Measurements from ENCODE around the gene SLC24A3.

SLC24A3 gene

DNA sequence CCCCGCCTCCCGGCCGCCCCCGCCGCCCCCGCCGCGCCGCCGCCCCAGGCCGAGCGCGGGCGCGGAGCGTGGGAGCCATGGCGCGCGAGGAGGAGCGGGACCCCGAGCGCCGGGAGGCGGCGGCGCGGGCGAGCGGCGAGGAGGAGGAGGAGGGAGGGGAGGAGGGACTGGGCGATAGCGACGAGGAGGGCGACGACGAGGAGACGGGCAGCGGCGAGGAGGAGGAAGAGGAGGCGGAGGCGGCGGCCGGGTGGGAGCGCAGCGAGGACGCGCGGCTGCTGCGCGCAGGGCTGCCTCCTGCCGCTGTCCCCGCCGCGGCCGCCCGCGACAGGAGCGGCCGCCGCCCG is at the start of gene SLC24A3:
TSS of gene SLC24A3 (plus strand) at position 174 of the 347 bp plus-strand sequence.
- in situ Hi-C loops (cut with MboI; ENCODE audit: low sequenced_read_pairs): loop anchor here (25.0 kb wide), 1 partner anchor 450 kb away; no protein-coding TSS in a partner anchor

DNA sequence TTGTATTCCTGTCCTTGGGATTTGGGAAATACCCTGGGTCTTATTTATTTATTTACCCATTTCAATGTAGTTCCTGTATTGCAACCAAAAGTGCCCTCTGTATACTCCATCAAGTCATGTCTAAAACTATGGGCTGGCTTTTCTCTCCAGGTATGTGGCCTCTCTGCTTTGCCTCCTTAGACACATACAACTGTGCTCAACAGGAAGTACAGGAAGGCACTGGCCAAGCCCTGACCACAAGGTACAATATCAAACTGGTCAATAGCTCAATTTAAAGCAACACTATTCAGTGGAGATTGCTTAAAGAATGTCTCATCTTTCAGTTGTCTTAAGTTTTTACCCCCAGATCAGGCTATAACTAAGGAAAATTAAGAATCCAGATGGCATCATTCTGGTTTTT is 42.3 kb upstream of the SLC24A3 start:
- in situ Hi-C loops (cut with MboI; ENCODE audit: low sequenced_read_pairs): no loop called here

DNA sequence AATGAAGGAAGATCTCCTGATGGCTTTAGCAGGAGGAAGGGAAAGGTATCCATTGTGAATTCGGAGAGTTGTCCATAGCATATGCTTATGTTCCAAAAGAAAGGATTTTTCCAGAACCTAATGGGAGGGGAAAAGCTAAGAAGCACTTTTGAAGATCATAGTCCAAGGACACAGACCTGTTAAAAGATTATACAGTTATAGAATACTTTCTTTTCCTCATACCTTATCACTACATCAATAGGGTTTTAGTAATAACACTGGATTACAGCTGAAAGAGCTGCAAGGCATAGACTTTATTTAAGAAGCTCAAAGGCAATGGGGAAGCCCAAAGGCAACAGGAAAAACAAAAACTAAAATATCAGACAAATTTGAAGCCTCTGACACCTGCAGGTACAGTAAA is 39.8 kb upstream of the SLC24A3 start:
- in situ Hi-C loops (cut with MboI; ENCODE audit: low sequenced_read_pairs): no loop called here

DNA sequence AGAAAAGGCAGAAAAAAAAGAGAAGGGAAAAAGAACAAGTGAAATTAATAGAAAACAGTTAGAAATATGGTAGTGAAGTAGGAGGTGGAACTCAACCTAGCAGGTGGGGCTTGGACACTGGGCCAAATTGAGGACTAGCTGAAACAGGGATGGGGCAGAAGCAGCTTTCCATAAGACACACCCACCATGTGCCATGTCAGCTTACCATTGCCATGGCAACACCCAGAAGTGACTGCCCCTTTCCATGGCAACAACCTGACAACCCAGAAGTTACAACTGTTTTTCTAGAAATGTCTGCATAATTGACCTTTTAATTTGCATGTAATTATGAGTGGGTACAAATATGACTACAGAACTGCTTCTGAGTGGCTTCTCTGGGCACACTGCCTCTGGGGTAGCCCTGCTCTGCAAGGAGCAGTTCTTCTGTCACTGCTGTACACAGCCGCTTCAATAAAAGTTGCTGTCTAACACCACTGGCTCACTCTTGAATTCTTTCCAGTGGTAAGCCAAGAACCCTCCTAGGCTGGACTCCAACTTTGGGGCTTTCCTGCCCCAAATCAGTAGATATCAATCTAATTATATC is 35.9 kb upstream of the SLC24A3 start:
- in situ Hi-C loops (cut with MboI; ENCODE audit: low sequenced_read_pairs): no loop called here

DNA sequence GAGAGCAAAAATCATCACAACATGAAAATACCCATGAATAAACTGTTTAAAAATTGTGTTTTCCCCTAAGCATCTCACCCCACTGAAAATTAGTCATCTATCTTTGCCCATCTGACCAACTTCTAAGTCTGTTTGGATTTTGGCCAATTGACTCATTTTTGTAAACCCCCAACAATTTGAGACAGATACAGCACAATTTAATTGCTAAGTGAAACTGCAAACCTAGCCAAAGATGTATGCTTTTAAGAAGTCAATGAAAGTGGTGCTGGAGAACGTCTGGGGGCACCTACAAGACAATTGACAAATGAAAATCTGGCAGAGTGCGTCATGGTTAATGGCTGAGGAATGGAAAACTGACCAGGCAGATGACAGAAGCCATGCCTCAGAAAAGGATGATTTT is 30.9 kb upstream of the SLC24A3 start:
- in situ Hi-C loops (cut with MboI; ENCODE audit: low sequenced_read_pairs): no loop called here

DNA sequence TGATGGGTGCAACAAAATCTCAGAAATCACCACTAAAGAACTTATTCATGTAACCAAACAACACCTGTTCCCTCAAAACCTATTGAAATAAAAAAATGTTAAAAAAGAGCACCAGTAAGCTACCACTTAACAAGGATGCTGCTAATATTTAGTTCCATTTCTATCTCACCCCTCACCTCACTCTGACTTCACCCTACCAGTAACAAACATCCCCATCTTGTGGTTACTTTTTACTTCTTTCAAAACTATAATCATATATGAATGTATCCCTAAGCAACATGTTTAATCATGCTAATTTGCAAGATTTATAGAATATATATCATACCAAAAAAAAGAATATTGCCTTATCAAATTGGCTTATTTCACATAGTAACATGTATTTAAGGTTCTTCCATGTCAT is 27.4 kb upstream of the SLC24A3 start:
- in situ Hi-C loops (cut with MboI; ENCODE audit: low sequenced_read_pairs): no loop called here

DNA sequence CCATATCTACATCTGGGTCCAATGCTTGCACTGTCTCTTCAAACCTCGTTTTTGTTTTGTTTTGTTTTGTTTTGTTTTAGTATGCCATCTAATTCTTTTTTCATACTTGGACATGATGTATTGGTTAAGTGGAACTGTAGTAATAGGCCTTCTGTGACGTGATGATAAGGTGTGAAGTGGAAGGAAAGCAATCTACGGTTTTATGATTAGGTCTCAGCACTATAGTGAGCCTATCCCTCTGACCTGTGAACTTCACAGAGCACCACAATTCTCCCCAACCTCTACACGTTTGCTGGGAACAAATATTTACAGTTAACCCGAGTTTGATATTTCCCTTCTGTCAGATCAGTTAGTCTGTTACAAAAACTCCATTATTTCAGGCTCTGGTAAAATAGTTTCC is 19.1 kb upstream of the SLC24A3 start:
- in situ Hi-C loops (cut with MboI; ENCODE audit: low sequenced_read_pairs): no loop called here

DNA sequence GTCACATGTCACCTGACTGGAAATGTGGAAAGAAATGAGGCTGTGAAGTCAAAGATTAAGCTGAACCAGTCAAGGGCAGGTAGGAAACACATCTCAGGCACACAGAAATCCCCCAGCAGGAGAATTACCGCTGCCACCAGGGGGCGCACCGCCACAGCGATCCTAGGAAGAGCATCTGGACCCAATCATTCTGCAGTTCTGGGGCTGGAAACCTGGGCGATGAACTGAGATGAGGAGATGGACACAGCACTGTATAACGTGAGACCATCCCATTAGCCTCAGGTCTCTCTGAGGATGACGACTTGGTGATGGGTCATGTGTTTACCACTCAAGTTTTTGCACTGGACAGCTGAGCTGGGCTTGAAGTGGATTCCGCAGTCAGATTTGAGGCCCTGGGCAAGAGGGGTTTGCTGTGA is 6.5 kb upstream of the SLC24A3 start:
- in situ Hi-C loops (cut with MboI; ENCODE audit: low sequenced_read_pairs): loop anchor here (25.0 kb wide), 1 partner anchor 456 kb away; no protein-coding TSS in a partner anchor

DNA sequence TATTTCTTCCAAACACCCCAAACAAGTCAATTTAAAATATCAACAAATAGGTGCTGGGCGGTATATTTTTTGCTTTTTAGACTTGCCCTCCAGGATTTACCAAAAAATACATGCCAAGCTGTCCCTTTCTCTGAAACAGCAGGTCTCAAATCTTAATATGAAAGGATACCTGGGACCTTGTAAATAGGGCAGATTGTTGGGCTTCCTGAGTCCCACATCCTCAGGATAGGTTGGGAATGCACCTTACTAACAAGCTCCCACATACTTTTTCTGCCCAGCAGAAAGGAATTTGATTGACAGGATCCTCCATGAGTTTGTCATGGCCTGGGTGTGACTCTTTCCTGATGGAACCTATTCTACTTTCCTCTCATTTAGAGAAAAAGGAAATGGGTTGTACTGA is 4.9 kb upstream of the SLC24A3 start:
- in situ Hi-C loops (cut with MboI; ENCODE audit: low sequenced_read_pairs): loop anchor here (25.0 kb wide), 1 partner anchor 455 kb away; no protein-coding TSS in a partner anchor

DNA sequence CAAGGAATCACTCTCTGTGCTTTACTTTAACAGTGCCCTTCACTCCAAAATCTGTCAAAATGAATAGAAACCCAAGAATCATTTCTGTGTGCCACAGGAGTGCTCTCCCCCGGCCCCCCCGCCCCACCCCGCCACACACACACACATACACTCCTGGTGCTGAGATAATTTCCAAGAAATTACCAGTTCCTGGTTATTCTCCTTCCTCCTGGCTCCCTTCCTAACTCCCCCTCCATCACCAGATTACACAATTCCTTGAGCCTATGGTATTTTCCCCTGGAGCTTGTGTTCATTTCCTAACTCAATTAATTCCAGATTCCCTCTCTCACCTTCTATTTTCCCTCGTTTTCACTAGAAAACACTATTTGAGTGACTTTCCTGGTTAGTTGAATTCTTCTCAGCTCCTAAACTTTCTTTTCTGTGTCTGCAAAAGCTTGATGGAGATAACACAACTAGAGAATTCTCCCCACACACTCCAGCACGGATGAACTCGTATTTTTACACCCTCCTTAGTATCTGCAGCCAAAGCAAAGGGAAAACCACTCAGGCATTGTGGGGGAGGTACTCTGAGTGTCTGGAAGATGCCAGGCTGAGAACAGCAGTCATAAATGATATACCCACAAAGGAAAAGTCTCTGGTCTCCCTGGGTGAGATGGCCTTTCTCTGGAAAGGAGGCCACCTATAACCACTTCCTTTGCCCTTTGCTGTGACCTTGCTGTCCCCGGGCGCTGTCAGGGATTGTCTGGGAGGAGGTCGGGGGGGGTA is 1.9 kb upstream of the SLC24A3 start:
- in situ Hi-C loops (cut with MboI; ENCODE audit: low sequenced_read_pairs): loop anchor here (25.0 kb wide), 1 partner anchor 452 kb away; no protein-coding TSS in a partner anchor

DNA sequence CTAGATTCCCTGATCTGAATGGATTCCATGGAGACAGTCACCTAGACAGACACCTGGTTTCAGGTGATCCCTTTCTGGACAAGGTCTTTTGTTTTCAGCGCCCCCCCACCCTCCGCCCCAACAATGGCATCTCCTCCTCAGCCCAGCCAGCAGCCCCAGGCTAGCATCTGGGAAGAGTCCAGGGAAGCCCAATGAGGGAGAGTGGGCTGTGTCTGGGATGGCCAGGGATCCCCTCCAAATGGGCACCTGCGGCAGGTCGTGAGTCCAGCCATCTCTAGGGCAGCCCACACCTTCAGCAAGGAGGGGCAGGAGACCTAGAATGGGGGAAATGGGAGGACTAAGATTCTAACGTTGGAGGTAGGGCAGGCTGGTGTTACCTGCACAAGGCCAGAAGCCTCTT is 1.2 kb upstream of the SLC24A3 start:
- in situ Hi-C loops (cut with MboI; ENCODE audit: low sequenced_read_pairs): loop anchor here (25.0 kb wide), 1 partner anchor 451 kb away; no protein-coding TSS in a partner anchor

DNA sequence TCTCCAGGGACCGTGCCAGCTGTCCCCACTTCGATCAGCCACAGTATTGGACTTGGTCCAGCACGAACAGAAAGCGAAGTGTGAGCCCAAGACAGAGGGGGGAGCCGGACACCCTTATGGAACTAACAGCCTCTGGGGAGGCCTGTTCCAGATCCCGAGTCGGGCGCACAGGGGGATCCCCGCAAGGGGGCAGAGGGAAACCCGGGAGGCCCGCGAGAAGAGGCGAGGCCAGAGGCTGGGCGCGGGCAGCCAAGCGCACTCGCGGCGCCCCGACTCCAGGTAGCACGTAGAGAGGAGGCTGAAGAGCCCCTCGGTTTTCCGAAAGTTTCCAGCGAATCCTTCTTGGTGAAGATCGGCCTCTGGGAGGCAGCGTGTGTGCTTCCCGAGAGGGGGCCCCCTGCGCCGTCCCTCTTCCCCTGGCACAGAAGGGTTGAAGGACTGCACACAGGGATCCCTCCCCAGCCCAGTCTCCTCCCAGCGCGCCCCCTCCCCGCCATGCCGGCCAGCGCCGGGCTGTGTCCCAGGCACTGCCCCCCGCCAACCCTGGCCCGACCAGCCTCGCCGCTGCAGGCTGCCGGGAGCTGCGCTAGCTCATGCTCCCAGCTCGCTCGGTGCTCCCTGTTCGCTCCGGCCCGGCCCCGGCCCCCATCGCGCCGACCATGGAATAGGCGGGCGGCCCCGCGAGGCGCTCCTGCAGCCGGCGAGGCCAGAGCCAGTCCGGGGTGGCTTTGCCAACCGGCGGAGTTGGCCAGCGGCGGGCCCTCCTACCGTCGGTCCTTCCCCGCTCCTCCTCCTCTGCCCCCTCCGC is 577 bp upstream of the SLC24A3 start:
- in situ Hi-C loops (cut with MboI; ENCODE audit: low sequenced_read_pairs): loop anchor here (25.0 kb wide), 1 partner anchor 450 kb away; no protein-coding TSS in a partner anchor

DNA sequence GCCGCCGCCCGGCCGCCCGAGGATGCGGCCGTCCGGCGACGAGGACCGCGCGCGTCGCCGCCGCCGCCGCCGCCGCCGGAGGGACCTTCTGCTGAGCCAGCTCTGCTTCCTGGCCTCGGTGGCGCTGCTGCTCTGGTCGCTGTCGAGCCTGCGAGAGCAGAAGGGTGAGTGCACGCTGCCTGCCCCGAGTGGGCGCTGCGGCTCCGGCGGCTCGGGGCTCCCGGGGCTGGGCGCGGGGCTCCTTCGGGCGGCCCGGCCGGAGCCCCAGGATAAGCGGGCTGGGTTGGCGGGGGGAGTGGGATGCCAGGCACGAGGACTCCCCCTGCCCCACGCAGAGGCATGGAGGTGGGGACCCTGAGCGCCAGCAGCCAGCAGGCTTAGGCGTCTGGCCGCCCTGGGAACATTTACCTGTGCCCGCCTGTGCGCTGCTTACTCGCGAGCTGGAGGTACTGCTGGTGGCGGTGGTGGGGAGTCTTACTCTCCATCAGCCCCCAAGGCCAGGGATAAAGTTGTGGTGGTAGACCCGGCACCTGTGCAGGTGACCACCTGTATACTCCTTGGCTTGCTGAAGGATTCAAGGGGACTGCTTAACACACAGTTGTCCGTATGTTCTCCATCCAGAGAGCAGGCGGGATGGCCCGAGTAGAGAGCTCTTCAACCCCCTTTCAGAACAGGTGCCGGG is 520 bp downstream of the SLC24A3 start:
- in situ Hi-C loops (cut with MboI; ENCODE audit: low sequenced_read_pairs): loop anchor here (25.0 kb wide), 1 partner anchor 449 kb away; no protein-coding TSS in a partner anchor

DNA sequence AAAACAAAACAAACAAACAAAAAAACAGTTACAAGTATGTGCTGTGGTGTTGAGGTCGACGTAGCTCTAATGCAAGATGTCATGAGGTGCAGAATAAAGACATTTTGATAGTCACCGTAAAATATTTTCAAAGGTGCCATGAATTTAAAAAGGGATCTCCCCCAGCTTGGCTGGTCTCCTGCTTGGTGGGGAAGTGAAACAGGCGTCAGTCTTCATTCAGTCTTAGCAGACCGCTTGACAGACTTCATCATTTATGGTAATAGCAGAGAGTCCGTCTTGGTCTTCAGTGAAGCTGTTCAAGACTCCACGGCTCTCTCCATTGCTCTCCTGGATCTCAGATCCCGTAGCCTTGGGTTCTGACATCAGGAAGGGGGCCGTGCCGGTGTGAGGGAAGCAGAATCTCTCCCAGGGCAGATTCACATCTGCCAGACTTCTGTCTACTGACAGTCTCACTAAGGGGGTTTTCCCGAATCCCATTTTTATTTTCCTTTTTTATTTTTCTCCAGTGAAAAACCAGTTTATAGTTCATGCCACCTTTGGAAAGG is 1.6 kb downstream of the SLC24A3 start:
- in situ Hi-C loops (cut with MboI; ENCODE audit: low sequenced_read_pairs): loop anchor here (25.0 kb wide), 1 partner anchor 448 kb away; no protein-coding TSS in a partner anchor

DNA sequence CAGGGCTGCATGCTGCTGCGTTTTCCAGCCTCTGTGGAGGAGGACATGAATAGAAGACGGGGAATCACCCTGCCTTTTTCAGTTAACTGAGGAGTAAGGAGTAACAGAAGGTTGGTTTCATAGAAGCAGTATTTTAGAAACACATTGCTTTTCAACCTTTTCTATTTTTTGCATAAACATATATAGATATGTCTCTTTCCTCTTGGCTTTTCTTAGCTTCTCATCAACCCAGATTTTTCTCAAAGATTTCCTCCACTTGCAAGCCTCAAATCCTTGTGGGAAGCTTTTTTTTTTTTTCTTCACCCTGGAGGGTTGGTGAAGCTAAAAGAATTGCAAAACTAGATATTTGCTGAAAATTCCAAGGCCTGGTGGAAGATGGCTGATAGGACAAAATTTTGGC is 6.0 kb downstream of the SLC24A3 start:
- in situ Hi-C loops (cut with MboI; ENCODE audit: low sequenced_read_pairs): loop anchor here (25.0 kb wide), 1 partner anchor 444 kb away; no protein-coding TSS in a partner anchor

DNA sequence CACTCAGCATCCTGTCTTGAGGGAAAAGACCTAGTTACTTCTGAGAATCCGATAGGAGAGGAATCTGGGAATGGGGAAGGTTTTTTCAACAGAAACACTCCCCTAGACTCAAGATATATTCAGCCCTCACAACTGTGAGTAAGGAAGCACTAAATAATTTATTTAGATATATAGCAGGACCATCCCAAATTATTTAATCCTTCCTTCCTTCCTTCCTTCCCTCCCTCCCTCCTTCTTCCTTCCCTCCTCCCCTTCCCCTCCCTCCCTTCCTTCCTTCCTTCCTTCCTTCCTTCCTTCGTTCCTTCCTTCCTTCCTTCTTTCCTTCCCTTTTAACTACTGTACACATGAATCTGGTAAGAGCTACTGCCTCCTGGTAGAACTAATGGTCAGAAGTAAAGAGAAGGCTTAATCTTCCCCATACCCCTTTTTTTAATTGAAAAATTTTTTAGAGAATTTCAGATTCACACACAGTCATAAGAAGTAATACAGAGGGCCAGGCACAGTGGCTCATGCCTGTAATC is 10.1 kb downstream of the SLC24A3 start:
- in situ Hi-C loops (cut with MboI; ENCODE audit: low sequenced_read_pairs): loop anchor here (25.0 kb wide), 1 partner anchor 440 kb away; no protein-coding TSS in a partner anchor

DNA sequence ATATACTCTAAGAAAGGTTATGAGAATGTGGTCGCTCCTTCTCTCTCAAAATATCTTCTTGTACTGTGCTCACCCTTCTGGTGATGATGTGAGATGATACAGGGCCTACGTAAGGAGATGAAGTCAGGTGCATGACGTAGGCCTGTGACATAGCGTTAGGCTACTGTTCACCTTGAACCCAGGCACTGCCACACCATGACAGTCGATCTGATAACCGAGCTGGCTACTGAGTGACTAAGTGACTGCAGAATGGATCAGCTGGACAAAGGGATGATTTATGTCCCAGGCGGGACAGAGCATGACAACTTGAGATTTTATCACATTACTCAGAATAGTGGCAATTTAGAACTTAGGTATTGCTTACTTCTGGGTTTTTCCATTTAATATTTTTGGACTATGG is 11.2 kb downstream of the SLC24A3 start:
- in situ Hi-C loops (cut with MboI; ENCODE audit: low sequenced_read_pairs): loop anchor here (25.0 kb wide), 1 partner anchor 439 kb away; no protein-coding TSS in a partner anchor

DNA sequence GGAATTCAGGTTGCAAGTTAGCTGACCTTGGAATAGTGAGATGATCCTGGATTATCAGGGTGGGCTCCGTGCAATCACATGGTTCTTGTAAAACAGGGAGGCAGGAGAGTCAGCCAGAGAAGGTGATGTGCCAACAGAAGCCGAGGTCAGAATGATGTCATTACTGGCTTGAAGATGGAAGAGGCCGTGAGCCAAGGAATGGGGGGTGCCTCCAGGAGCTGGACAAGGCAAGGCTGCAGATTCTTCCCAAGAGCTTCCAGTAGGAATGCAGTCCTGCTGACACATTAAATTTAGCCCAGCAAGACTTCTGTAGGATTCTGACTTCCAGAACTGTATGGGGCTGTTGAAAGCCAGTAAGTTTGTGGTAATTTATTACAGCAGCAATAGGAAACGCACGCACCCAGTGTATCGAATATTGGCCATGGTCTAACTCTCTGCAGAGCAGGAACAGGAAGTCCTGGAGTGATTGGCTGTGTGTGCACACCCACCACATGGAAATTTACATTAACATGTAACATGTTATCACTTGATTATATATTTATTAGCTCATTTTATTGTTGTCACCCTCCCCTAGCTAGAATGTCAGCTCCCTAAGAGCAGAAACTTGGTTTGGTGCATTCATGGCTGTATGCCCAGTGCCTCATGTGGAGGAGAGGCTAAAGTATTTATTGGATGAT is 19.1 kb downstream of the SLC24A3 start:
- in situ Hi-C loops (cut with MboI; ENCODE audit: low sequenced_read_pairs): no loop called here

DNA sequence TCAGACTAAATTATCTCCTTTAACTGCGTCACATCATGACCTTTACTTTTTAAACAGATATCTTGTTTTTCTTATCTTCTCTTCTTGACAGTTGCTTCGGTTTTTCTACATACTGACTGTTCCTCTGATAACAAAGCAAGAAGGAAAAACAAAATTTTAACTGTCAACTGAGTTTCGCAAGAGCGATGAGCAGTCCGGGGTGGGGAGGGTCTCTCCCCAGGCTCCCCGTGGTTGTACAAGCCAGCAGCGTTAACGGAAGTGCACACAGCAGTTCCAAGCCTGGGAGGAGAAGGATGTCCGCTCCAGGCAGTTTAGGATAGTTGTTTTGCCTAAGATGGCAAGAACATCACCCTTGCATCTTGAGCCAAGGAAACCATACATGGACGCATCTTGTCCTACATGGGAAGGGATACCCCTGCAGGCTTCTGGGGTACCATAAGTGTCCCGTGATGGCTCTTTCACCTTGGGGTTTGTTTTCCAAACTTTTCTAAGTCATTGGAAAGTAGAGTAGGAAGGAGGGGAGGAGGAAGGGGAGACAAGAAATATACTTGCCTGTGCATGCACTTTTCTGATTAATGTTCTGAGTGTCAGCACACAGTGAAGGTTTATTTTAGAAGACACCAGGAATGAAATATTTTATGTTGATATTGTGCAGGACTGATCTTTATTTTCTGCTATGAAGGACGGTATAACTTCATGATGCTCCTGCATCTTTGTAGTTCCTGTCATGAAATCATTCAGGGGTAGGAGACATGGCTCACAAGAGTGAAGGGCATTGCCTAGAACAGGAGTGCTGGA is 20.8 kb downstream of the SLC24A3 start:
- in situ Hi-C loops (cut with MboI; ENCODE audit: low sequenced_read_pairs): no loop called here
